NCI-H1105 treated with DMSO at 0.1 percent for 48 hours (cell line): Measurements from ENCODE around the gene HELZ.

ENCODE experiments used
- DNase-seq: peaks from one replicate; lab custom pipeline; 2025; lab: John Stamatoyannopoulos, UW

Gene HELZ

GRCh38 chr17:67024736-67025135 lies 220.3 kb downstream of the HELZ start:
- DNase-seq: no peak

GRCh38 chr17:67022451-67022810 lies 222.6 kb downstream of the HELZ start:
- DNase-seq: no peak

GRCh38 chr17:67021743-67022450 lies 223.1 kb downstream of the HELZ start:
- no peak for DNase-seq

- DNase-seq: no peak
Observed at GRCh38 chr17:67021196-67021595, 223.8 kb downstream of the HELZ start.
